Stimulated activated CD8-positive, alpha-beta memory T cell treated with anti-CD3 and anti-CD28 coated beads, Interleukin-2, amount 100 ng/mL, for 48 hours (primary cell): ENCODE data around the gene RAB6D.
"Not testable (repeated sequence)": the region's sequence is repeated elsewhere in the genome, so short reads cannot be mapped to it uniquely, and the experiment has no call there.

Experiments
- DNase-seq, 2 donors: peaks; one replicate each; pipeline ENCODE4 v3.0.0-alpha.2; 2020; ENCODE audit warnings: low read depth in 2 of 2

RAB6D gene

GRCh38 chr2:131363703-131364186 lies at the start of gene RAB6D:
Gene RAB6D, minus strand, starts transcription at chr2:131364168. Its CDS starts 448 bp downstream, at chr2:131363720.
- DNase-seq = not testable (repeated sequence)

GRCh38 chr2:131413148-131413747 lies 49.3 kb upstream of the RAB6D start:
- no peak for DNase-seq

- no peak for DNase-seq
Measured at GRCh38 chr2:131410173-131410572, 46.2 kb upstream of the RAB6D start.

GRCh38 chr2:131408778-131409177 lies 44.8 kb upstream of the RAB6D start:
- DNase-seq = no peak

- no peak for DNase-seq
Measured at GRCh38 chr2:131408207-131408606, 44.2 kb upstream of the RAB6D start.

GRCh38 chr2:131404753-131405152 lies 40.8 kb upstream of the RAB6D start:
- DNase-seq = no peak

GRCh38 chr2:131402320-131403039 lies 38.5 kb upstream of the RAB6D start:
- DNase-seq = no peak

GRCh38 chr2:131400849-131401248 lies 36.9 kb upstream of the RAB6D start:
- DNase-seq = no peak

- DNase-seq = not testable (repeated sequence)
Measured at GRCh38 chr2:131400441-131400840, 36.5 kb upstream of the RAB6D start.

- not testable (repeated sequence) for DNase-seq
Measured at GRCh38 chr2:131396209-131396608, 32.2 kb upstream of the RAB6D start.

GRCh38 chr2:131395024-131395645 lies 31.2 kb upstream of the RAB6D start:
- DNase-seq = not testable (repeated sequence)

- peak in 1 of 2 donors; percentile 15 for DNase-seq
Measured at GRCh38 chr2:131394147-131394931, 30.4 kb upstream of the RAB6D start.

GRCh38 chr2:131391953-131392352 lies 28.0 kb upstream of the RAB6D start:
- DNase-seq = not testable (repeated sequence)

- not testable (repeated sequence) for DNase-seq
Measured at GRCh38 chr2:131391471-131391870, 27.5 kb upstream of the RAB6D start.

GRCh38 chr2:131390495-131391130 lies 26.6 kb upstream of the RAB6D start:
- DNase-seq = not testable (repeated sequence)

GRCh38 chr2:131389657-131390056 lies 25.7 kb upstream of the RAB6D start:
- no peak for DNase-seq

- not testable (repeated sequence) for DNase-seq
Measured at GRCh38 chr2:131388834-131389233, 24.9 kb upstream of the RAB6D start.

- DNase-seq = not testable (repeated sequence)
Measured at GRCh38 chr2:131373111-131373510, 9.1 kb upstream of the RAB6D start.

- DNase-seq = no peak
Measured at GRCh38 chr2:131369954-131370353, 6.0 kb upstream of the RAB6D start.

GRCh38 chr2:131368493-131369066 lies 4.6 kb upstream of the RAB6D start:
- not testable (repeated sequence) for DNase-seq

GRCh38 chr2:131367352-131367751 lies 3.4 kb upstream of the RAB6D start:
- no peak for DNase-seq
